Measurements from ENCODE around the gene NXNL1.

Gene NXNL1

DNA sequence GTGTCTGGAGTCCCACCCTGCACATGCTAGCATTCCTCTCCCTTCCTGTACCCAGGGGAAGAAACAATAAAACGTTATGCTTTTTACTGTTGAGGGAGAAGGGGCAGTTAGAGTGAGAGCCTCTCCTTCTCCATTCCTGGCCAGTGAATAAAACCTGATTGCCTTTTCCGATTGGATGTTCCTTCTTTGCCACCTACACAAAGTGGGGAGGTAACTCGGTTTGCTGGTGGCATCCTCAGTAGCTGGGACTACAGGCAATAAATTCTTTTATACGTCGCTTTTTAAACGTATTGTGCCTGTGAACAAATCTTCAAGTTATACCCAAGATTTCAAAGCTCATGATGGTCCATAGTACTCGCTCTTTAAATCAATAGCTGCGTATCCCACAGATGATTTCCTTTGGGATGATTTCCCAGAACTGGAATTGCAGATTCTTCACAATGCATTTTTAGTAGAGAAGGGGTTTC is 41.5 kb downstream of the NXNL1 start:
- no peak for DNase-seq

DNA sequence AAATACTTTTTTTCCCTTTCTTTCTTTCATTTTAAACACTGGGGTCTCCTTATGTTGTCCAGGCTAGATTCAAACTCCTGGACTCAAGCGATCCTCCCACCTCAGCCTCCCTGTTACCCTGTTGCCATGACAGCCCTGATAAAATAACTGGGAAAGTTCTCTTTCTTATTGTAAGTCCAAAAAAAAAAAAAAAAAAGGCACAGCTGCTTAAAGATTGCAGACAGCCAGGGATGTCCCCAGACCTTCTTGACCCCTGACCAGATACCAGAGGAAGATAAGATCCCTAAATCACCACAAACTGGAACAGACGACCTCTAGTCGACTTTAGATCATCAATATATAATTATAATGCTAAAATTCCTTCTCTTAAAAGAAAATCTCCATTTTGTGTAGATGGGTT is 42.0 kb downstream of the NXNL1 start:
- no peak for DNase-seq

- no peak for DNase-seq
These were observed 45.6 kb downstream of the NXNL1 start for GRCh38 chr19:17415121-17415520.

DNA sequence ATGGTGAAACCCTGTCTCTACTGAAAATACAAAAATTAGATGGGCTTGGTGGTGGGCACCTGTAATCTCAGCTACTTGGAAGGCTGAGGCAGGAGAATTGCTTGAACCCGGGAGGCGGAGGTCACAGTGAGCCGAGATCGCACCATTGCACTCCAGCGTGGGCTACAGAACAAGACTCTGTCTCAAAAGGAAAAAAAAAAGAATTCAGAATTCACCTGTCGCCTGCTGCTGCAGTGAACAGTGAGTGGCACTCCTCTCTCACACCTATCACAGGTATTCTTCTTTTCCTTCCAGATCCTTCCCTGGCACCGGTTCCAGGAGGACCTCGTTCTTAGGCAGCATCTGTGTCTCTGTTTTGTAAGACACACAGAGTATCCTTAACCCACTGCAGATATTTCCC is 46.6 kb downstream of the NXNL1 start:
- DNase-seq, result no peak

- no peak for DNase-seq
These were observed 48.9 kb downstream of the NXNL1 start for GRCh38 chr19:17411801-17412200.

- DNase-seq, result no peak
These were observed 50.7 kb downstream of the NXNL1 start for GRCh38 chr19:17409990-17410389.

DNA sequence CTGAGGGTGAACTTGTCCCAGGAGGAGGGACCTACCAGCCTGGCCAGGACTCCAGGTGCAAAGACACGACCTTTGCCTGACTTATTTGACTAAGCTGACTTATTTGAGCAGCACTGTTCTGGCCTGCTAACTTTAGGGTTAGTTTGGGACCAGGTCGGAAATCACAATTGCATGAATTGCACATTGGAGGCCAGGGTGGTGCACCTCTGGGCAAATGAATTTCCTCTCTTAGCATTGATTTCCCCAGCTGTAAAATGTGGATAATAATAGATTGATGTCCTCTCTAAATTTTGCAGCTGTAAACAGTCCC is 53.9 kb downstream of the NXNL1 start:
- no peak for DNase-seq

- DNase-seq, result no peak
These were observed 54.5 kb downstream of the NXNL1 start for GRCh38 chr19:17406046-17406886.

All from effector CD4-positive, alpha-beta T cell (primary cell).